HG03135 (cell line): ENCODE data around the gene CRYBG1.

ENCODE experiments used
- ATAC-seq: cut with Tn5 transposase; IDR thresholded peaks from one replicate; pipeline ENCODE4 v1.9.1; 2021; ENCODE audit warnings: mild to moderate bottlenecking, moderate library complexity; ENCODE audit not compliant: unreplicated experiment

CRYBG1 gene

DNA sequence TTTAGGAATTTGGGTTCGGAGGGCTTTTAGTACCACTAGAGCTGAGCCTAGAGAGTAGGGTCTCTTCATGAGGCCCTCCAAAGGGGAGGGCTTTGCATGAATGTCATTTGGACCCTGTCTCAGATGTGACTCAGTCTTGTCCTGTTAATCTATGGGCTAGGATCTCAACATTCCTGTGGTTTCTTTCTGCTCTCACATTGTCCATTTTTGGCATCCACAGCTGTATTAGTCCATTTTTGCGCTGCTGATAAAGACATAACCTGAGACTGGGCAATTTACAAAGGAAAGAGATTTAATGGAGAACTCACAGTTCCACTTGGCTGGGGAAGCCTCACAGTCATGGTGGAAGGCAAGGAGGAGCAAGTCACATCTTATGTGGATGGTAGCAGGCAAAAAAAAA lies 61.0 kb downstream of the CRYBG1 start:
- ATAC-seq, result no peak

- ATAC-seq, result no peak
Measured at GRCh38 chr6:106422534-106422933, 62.0 kb downstream of the CRYBG1 start.

DNA sequence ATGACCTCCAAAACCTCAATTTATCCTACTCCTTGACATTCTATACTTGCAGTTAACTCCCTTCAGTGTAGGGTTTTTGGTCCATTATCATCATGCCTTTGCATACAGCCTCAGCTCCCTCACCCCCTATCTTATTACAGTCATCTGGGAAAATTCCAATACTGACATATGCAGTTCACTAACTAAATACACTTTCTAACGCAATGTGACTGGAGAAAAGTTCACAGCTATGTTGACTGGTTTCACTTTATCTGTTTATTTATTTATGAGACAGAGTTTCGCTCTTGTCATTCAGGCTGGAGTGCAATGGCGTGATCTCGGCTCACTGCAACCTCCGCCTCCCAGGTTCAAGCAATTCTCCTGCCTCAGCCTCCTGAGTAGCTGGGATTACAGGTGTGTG lies 64.9 kb downstream of the CRYBG1 start:
- no peak for ATAC-seq

DNA sequence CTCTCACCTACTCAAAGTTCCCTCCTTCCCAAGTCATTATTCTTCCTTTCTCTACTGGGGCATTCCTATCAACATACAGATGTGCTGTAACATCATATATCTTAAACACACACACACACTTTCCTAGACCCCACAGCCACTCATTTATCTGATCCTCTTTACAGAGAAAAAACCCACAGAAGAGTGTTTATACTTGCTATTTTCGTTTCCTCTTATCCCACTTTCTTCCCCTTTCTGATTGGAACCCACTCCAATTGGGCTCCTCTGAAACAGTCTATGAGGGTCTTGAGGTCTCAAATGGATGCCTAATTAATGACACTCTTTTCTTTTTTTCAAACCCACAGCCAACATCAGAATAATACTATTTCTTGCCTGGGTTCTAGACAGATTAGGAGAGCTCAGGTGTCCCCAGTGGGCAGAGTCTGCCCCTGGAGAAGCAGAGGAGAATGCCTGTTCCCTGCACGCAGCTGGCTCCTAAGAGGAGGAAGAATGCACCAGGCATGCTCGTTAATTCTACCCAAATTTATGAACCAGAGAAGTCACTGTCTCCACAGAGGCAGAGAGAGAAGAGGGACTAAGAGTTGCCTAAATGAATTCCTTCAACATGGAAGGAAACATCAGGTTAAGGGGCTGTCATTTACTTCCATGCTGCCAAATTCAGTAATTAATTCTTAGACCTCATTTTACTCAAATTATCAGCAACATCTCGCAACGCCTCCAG lies 65.9 kb downstream of the CRYBG1 start:
- no peak for ATAC-seq

- ATAC-seq, result no peak
Measured at GRCh38 chr6:106430466-106430865, 69.9 kb downstream of the CRYBG1 start.

DNA sequence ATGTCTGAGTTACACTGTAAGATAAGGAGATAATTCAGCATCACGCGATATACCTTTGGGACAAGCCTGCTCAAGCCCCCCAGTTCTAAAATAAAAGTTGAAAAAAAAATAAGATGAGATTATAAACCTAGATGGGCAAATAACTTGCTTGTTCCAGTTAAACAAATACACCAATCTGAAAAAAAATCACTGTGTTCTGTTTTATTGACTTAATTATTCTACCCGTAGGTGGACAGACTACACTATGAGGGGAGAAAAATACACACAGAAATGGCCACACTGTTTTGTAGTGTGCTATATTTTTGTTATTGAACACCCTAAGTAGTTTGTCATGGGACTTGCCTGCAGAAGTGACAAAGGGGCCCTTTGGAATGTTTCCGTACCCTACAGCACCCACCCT lies 70.9 kb downstream of the CRYBG1 start:
- no peak for ATAC-seq

- no peak for ATAC-seq
Measured at GRCh38 chr6:106431972-106432371, 71.5 kb downstream of the CRYBG1 start.

GRCh38 chr6:106434530-106434929 lies 74.0 kb downstream of the CRYBG1 start:
- no peak for ATAC-seq

DNA sequence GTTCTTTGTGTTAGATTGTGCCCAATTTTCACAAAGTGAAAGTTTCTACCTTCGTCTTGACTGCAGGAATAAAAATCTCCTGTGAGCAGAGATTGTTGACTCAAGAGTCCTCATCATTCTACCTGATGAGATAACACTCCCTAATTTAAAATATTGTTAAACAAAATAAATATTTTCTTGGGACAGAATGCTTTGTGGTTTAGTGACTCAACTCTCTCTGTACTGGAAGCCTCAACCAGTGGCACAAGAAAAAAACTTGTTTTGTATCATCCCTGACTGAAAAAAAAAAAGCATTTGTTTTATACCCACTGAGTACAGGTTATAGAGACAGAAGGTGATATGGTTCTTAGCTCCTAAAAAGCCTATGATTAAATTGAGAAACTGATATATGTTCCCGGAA lies 78.9 kb downstream of the CRYBG1 start:
- no peak for ATAC-seq

- ATAC-seq, result no peak
Measured at GRCh38 chr6:106440546-106440945, 80.0 kb downstream of the CRYBG1 start.

- no peak for ATAC-seq
Measured at GRCh38 chr6:106442395-106442794, 81.9 kb downstream of the CRYBG1 start.

- ATAC-seq, result no peak
Measured at GRCh38 chr6:106444777-106445507, 84.4 kb downstream of the CRYBG1 start.

DNA sequence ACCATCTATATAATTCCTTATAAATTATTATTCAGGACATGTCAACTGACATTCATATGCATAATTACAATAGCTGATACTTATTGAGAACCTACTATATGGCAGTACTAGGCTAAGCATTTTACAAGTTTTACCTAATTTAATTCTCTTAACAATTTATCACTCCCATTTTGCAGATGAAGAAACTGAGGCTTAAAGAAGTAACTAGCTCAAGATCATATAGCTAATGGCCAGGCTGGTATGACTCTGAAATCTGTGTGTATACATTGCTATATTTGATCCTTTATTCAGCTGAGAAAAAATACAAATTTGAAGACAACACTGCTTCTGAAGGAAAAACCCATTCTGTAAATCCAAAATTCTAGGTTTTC lies 85.0 kb downstream of the CRYBG1 start:
- ATAC-seq, result no peak

DNA sequence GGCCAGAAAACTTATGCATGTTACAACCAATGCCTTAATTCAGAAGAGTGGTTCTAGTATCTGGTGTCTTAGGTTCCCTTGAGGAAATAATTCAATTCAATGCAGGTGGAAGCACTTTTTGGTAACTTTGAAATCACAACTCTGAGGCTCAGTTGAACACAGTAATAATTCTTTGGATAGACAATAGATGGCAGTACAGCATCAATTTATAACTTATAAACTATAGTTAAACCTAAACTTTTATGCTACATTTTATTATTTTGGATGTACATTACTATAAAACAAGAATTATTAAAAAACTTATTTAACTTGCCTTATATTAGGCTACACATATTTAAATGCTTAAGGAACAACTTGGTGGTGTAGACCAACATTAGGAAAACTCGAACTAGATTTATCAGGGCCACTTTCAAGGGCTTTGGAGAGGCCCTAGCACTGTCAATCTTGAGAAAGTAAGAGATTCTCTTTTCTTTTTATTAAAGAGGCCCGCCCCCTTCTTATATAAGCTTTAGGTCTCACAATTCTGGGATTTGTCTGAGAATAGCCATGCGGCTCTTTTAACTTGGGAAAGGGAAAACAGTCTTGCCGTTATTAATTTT lies 85.9 kb downstream of the CRYBG1 start:
- no peak for ATAC-seq

- ATAC-seq, result no peak
Measured at GRCh38 chr6:106446983-106447382, 86.5 kb downstream of the CRYBG1 start.

- ATAC-seq, result no peak
Measured at GRCh38 chr6:106448000-106448426, 87.5 kb downstream of the CRYBG1 start.

- no peak for ATAC-seq
Measured at GRCh38 chr6:106450653-106451052, 90.1 kb downstream of the CRYBG1 start.

- no peak for ATAC-seq
Measured at GRCh38 chr6:106451439-106451838, 90.9 kb downstream of the CRYBG1 start.

- no peak for ATAC-seq
Measured at GRCh38 chr6:106452628-106453027, 92.1 kb downstream of the CRYBG1 start.

DNA sequence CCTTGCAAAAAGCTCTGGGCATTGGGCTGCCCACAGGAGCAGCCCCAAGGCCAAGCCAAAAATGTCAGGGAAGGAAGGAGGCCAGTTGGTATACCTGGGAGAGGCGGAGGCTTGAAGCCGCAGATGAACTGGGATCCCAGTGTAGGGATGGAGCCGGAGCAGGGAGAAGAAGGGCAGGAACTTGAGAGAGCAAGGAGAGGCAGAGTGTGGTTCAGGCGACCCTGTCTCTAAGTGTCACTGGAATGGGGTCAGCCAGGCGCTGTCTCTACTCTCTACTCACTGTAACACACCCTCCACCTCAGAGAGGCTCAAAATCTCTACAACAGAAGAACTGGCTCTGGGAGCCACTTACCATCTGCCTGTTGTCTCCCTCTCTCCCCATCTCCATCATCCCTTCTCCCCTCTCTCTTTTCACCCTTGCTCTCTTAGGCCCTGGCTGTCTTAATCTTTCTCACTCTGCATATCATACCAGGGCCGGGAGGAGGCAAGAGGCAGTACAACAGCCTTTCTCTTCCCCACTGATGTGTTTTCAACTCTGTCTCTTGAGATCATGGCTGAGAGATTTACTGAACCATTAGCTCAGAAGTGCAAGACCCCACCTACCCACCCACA lies 93.3 kb downstream of the CRYBG1 start:
- no peak for ATAC-seq

GRCh38 chr6:106456756-106457155 lies 96.2 kb downstream of the CRYBG1 start:
- no peak for ATAC-seq
